Measurements from ENCODE around the gene PHLDA1. TPM values are rescaled to one million over a fixed set of nuclear protein-coding genes. Genes with fewer than 3 reads are reported as not detected.

The PHLDA1 gene
- total and polyA plus RNA-seq, 2 of the 13 experiments (the other 11 are each of a cell fraction or from before 2014, with no cell fraction given) = 33.8 to 41.0 TPM

DNA sequence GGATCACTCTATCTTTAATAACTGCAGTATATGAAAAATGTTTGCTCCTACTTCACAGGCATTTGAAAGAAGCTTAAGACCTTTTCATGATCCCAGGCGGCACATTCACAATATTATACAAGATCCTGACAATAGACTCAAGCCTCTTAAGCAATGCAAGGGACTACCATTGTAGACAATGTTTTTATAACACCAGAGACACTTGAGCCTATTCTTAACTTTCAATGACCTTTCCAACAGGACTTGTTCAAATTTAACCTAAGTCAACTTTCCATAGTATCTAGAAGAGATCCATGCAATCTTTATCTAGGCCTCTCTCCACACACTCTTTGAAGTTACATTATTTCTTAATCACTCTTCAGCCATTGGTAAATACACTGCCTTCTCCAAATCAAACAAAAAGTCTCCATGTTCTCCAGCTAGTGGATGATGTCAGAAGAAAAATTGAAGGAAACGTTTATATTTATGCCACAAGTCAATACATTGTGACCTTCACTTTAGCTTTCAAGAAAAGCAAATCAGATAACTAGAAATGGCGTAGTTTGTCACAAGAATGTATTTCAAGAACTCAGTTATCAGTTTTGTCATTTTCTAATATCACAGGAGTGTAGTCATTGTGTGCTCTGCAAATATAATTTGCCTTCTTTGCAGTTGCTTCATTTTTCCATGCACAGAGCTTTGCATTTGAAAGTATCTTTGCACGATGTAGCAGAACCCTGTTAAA lies 41.2 kb downstream of the PHLDA1 start (continued):
- TF ChIP-seq ZNF124 (CRISPR knock-in tag; IDR thresholded peaks at IDR 0.05) = peak; percentile 64; the same call in 1 of the 2 replicates
- TF ChIP-seq ZNF678 (CRISPR knock-in tag; IDR thresholded peaks at IDR 0.05) = no peak
- TF ChIP-seq, protein P1, sequence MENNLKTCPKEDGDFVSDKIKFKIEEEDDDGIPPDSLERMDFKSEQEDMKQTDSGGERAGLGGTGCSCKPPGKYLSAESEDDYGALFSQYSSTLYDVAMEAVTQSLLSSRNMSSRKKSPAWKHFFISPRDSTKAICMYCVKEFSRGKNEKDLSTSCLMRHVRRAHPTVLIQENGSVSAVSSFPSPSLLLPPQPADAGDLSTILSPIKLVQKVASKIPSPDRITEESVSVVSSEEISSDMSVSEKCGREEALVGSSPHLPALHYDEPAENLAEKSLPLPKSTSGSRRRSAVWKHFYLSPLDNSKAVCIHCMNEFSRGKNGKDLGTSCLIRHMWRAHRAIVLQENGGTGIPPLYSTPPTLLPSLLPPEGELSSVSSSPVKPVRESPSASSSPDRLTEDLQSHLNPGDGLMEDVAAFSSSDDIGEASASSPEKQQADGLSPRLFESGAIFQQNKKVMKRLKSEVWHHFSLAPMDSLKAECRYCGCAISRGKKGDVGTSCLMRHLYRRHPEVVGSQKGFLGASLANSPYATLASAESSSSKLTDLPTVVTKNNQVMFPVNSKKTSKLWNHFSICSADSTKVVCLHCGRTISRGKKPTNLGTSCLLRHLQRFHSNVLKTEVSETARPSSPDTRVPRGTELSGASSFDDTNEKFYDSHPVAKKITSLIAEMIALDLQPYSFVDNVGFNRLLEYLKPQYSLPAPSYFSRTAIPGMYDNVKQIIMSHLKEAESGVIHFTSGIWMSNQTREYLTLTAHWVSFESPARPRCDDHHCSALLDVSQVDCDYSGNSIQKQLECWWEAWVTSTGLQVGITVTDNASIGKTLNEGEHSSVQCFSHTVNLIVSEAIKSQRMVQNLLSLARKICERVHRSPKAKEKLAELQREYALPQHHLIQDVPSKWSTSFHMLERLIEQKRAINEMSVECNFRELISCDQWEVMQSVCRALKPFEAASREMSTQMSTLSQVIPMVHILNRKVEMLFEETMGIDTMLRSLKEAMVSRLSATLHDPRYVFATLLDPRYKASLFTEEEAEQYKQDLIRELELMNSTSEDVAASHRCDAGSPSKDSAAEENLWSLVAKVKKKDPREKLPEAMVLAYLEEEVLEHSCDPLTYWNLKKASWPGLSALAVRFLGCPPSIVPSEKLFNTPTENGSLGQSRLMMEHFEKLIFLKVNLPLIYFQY (CRISPR knock-in tag; IDR thresholded peaks at IDR 0.05; ENCODE audit: borderline replicate concordance) = 0 out of 2 replicates have a peak, but pooled peaks have one; percentile 28
- 0 out of 2 replicates have a peak, but pooled peaks have one; percentile 33 for TF ChIP-seq ZFP36L2 (CRISPR knock-in tag; IDR thresholded peaks at IDR 0.05)
- TF ChIP-seq, protein P2, sequence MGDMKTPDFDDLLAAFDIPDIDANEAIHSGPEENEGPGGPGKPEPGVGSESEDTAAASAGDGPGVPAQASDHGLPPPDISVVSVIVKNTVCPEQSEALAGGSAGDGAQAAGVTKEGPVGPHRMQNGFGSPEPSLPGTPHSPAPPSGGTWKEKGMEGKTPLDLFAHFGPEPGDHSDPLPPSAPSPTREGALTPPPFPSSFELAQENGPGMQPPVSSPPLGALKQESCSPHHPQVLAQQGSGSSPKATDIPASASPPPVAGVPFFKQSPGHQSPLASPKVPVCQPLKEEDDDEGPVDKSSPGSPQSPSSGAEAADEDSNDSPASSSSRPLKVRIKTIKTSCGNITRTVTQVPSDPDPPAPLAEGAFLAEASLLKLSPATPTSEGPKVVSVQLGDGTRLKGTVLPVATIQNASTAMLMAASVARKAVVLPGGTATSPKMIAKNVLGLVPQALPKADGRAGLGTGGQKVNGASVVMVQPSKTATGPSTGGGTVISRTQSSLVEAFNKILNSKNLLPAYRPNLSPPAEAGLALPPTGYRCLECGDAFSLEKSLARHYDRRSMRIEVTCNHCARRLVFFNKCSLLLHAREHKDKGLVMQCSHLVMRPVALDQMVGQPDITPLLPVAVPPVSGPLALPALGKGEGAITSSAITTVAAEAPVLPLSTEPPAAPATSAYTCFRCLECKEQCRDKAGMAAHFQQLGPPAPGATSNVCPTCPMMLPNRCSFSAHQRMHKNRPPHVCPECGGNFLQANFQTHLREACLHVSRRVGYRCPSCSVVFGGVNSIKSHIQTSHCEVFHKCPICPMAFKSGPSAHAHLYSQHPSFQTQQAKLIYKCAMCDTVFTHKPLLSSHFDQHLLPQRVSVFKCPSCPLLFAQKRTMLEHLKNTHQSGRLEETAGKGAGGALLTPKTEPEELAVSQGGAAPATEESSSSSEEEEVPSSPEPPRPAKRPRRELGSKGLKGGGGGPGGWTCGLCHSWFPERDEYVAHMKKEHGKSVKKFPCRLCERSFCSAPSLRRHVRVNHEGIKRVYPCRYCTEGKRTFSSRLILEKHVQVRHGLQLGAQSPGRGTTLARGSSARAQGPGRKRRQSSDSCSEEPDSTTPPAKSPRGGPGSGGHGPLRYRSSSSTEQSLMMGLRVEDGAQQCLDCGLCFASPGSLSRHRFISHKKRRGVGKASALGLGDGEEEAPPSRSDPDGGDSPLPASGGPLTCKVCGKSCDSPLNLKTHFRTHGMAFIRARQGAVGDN (CRISPR knock-in tag; IDR thresholded peaks at IDR 0.05) = no peak
- peak; percentile 100 for TF ChIP-seq RARA (CRISPR knock-in tag; IDR thresholded peaks at IDR 0.05)
- TF ChIP-seq ZNF674 (CRISPR knock-in tag; IDR thresholded peaks at IDR 0.05; ENCODE audit: low read depth) = no peak
- no peak for TF ChIP-seq ZFY (CRISPR knock-in tag; IDR thresholded peaks at IDR 0.05)
- no peak for TF ChIP-seq ZNF598 (CRISPR knock-in tag; IDR thresholded peaks at IDR 0.05; ENCODE audit: borderline replicate concordance)
- TF ChIP-seq, protein P3, sequence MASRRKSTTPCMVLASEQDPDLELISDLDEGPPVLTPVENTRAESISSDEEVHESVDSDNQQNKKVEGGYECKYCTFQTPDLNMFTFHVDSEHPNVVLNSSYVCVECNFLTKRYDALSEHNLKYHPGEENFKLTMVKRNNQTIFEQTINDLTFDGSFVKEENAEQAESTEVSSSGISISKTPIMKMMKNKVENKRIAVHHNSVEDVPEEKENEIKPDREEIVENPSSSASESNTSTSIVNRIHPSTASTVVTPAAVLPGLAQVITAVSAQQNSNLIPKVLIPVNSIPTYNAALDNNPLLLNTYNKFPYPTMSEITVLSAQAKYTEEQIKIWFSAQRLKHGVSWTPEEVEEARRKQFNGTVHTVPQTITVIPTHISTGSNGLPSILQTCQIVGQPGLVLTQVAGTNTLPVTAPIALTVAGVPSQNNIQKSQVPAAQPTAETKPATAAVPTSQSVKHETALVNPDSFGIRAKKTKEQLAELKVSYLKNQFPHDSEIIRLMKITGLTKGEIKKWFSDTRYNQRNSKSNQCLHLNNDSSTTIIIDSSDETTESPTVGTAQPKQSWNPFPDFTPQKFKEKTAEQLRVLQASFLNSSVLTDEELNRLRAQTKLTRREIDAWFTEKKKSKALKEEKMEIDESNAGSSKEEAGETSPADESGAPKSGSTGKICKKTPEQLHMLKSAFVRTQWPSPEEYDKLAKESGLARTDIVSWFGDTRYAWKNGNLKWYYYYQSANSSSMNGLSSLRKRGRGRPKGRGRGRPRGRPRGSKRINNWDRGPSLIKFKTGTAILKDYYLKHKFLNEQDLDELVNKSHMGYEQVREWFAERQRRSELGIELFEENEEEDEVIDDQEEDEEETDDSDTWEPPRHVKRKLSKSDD (CRISPR knock-in tag; IDR thresholded peaks at IDR 0.05; ENCODE audit: low read depth) = peak; percentile 74; the same call in 1 of the 2 replicates
- TF ChIP-seq FOXM1 (CRISPR knock-in tag; IDR thresholded peaks at IDR 0.05) = no peak
- peak; percentile 97 for TF ChIP-seq RXRB (CRISPR knock-in tag; IDR thresholded peaks at IDR 0.05; ENCODE audit: borderline replicate concordance)
- TF ChIP-seq RNF2 (conservative IDR thresholded peaks at IDR 0.05; ENCODE audit: low read depth) = no peak
- TF ChIP-seq PHF20 (CRISPR knock-in tag; IDR thresholded peaks at IDR 0.05) = no peak
- peak; percentile 89; the same call in 1 of the 2 replicates for TF ChIP-seq NFKBIZ (CRISPR knock-in tag; IDR thresholded peaks at IDR 0.05)
- TF ChIP-seq GTF3A (CRISPR knock-in tag; conservative IDR thresholded peaks at IDR 0.05) = no peak
- TF ChIP-seq, protein P4, sequence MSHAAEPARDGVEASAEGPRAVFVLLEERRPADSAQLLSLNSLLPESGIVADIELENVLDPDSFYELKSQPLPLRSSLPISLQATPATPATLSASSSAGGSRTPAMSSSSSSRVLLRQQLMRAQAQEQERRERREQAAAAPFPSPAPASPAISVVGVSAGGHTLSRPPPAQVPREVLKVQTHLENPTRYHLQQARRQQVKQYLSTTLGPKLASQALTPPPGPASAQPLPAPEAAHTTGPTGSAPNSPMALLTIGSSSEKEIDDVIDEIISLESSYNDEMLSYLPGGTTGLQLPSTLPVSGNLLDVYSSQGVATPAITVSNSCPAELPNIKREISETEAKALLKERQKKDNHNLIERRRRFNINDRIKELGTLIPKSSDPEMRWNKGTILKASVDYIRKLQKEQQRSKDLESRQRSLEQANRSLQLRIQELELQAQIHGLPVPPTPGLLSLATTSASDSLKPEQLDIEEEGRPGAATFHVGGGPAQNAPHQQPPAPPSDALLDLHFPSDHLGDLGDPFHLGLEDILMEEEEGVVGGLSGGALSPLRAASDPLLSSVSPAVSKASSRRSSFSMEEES (CRISPR knock-in tag; IDR thresholded peaks at IDR 0.05) = peak; percentile 75
- TF ChIP-seq ZBTB7B (CRISPR knock-in tag; IDR thresholded peaks at IDR 0.05) = peak; percentile 70
